A549 treated with DMSO at 1 μM for 4 hours (cell line): ENCODE data around the gene SAMMSON. TPM values are rescaled to one million over a fixed set of nuclear protein-coding genes. Genes with fewer than 3 reads are reported as not detected.

Source experiments
- total RNA-seq: library from RNA; stranded (reverse); fragments of 200-300 nt; extraction: Qiagen RNA extraction; gene quantifications from 5 replicates; pipeline ENCODE4 v1.2.3, GENCODE V29; 2022; ENCODE audit warnings: low read depth

Gene SAMMSON
- not detected in 5 replicates for total RNA-seq

DNA sequence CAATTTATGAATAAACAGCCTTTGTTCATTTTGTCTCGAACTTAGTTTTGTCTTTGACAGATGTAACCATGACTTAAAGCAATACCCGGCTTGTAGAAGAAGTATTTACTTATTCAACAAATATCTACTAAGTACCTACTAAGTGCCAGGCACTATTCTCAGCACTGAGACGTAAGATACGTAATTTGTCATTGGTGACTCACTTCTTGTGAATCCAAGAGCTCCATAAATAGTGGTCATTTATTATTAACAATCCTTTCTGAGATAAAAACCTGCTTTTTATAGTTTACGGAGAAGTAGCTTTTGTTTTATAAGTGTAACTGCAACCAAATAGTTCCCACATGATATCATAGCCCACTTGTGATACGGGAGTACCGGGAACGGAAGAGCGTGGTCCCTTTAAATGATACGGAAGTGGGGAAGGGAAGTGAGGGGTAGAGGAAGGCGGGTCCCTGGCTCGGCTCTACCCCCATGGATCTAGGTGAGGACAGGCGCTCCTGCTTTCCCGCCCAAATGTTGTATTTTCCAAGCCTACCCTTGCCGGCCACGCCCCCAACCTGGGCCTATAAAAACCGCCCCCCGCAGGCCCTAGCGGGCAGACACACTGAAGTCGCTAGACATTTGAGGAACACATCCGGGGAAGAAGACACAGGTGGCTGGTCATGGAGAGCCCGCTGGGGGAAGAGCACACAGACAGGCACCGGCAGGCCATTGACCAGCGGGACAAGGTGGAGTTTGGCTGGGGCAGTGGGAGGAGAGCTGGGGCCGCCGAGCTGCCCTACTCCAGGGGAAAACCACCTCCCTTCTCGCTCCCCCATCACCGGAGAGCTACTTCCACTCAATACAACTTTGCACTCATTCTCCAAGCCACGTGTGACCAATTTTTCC is at the start of gene SAMMSON:
TSS of gene SAMMSON (plus strand) at position 594 of the 888 bp plus-strand sequence.

